ENCODE measurements around the gene RYR1. TPM values are rescaled to one million over a fixed set of nuclear protein-coding genes. Genes with fewer than 3 reads are reported as not detected.

Gene RYR1
- total and polyA plus RNA-seq, 2 of the 8 experiments (the other 6 are each of a cell fraction or from before 2014, with no cell fraction given): 5.8 to 11.8 TPM

DNA sequence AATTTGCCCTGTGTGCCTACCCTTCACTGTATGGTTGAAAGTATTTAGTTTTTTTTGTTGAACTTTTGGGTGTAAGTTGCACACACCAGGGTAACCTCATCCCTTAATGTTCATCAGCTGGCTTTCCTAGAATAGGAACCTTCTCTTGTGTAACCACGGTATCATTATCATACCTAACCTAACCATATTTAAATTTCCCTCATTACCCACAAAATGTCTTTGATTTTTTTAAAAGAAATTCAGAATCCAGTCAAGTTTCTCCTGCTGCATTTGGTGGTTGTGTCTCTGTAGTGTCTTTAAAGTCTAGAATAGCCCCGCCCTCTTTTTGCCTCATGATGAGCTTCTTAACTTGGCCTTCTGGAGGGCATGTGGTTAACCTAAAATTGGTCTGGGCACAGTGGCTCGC is 80.3 kb downstream of the RYR1 start:
- no peaks in the 10 kb centered on the region for H3K23me2 ChIP-seq (ENCODE audit: low read depth, low read length)
- H2BK20ac ChIP-seq (ENCODE audit: low read length): no peak overlapping the region
- no peak overlapping the region for H3K18ac ChIP-seq (ENCODE audit: extremely low read depth, low read length)
- no peak overlapping the region for H3K14ac ChIP-seq (ENCODE audit: insufficient read length)
- no peak overlapping the region for H4K5ac ChIP-seq (ENCODE audit: insufficient read length, low read depth, low read length)
- no peak overlapping the region for H3K23ac ChIP-seq (ENCODE audit: insufficient read length)
- no peak overlapping the region for H2BK12ac ChIP-seq (ENCODE audit: low read depth, low read length)
- TF ChIP-seq TEAD4 (IDR thresholded peaks at IDR 0.05; ENCODE audit: low read depth, low read length): no peak
- TF ChIP-seq CHD1 (IDR thresholded peaks at IDR 0.05; ENCODE audit: low read depth, low read length): no peak
- no peak for TF ChIP-seq SIRT6 (IDR thresholded peaks at IDR 0.05; ENCODE audit: low read length)
- no peak for TF ChIP-seq CBX8 (IDR thresholded peaks at IDR 0.05; ENCODE audit: borderline replicate concordance, low read depth, low read length)
- TF ChIP-seq, protein P1, sequence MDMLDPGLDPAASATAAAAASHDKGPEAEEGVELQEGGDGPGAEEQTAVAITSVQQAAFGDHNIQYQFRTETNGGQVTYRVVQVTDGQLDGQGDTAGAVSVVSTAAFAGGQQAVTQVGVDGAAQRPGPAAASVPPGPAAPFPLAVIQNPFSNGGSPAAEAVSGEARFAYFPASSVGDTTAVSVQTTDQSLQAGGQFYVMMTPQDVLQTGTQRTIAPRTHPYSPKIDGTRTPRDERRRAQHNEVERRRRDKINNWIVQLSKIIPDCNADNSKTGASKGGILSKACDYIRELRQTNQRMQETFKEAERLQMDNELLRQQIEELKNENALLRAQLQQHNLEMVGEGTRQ (IDR thresholded peaks at IDR 0.05; ENCODE audit: low read length): no peak
- TF ChIP-seq TCF12 (IDR thresholded peaks at IDR 0.05; ENCODE audit: low read depth, low read length): no peak
- no peak for TF ChIP-seq BCL11A (IDR thresholded peaks at IDR 0.05; ENCODE audit: low read depth in 2 of 2, low read length in 2 of 2)
- TF ChIP-seq EZH2 (IDR thresholded peaks at IDR 0.05; ENCODE audit: low read depth, low read length, severe bottlenecking): no peak
- no peak for TF ChIP-seq HDAC6 (IDR thresholded peaks at IDR 0.05; ENCODE audit: low read depth, low read length)
- H2AK5ac ChIP-seq (ENCODE audit: low read depth, low read length): no peak overlapping the region
- peaks cover 0 to 7% (median 1%) of the 10 kb centered on the region in 4 experiments; a peak in 4 of 8 replicates for H3K36me3 ChIP-seq (ENCODE audit: control insufficient read depth in 2 of 4, insufficient read depth in 4 of 4, low read length in 3 of 4)
- no peak overlapping the region for H2AFZ ChIP-seq (ENCODE audit: low read length)
- no peaks in the 10 kb centered on the region for H3K79me1 ChIP-seq (ENCODE audit: low read depth, low read length)
- POLR2A ChIA-PET (ENCODE audit: partially characterized antibody): interaction anchor here (0.6 to 0.7 kb wide), 2 partner anchors 23 to 79 kb away, joined by 3 read pairs; no protein-coding TSS in a partner anchor
- DNase-seq (ENCODE audit: low read depth in 1 of 2, low spot score in 2 of 2) (no peak), FAIRE-seq (no peak)
- no peak overlapping the region for H2BK15ac ChIP-seq (ENCODE audit: low read length)
- no peak overlapping the region for H3K4ac ChIP-seq (replicated peaks; ENCODE audit: insufficient read length, low read depth, low read length)
- no peak overlapping the region for H3K27ac ChIP-seq (ENCODE audit: low read depth, low read length)
- H3K56ac ChIP-seq (replicated peaks; ENCODE audit: insufficient read length, low read depth, low read length): no peak overlapping the region
- no peak overlapping the region for H3K4me3 ChIP-seq (ENCODE audit: extremely low read depth in 1 of 4, insufficient read depth in 2 of 4, low read depth in 3 of 4, low read length in 4 of 4)
- CTCF ChIA-PET (ENCODE audit: partially characterized antibody): interaction anchor here (0.8 to 2.4 kb wide), 8 partner anchors 16 to 111 kb away, joined by 3 to 7 read pairs (median 4); partner anchors contain the start of genes EIF3K and FAM98C
- no peak overlapping the region for H4K8ac ChIP-seq (ENCODE audit: extremely low read depth, insufficient read depth, low read length)
- no peaks in the 10 kb centered on the region for H3K9me3 ChIP-seq (ENCODE audit: insufficient read depth in 2 of 2, low read depth in 1 of 2, low read length in 1 of 2)
- no peak overlapping the region for H4K91ac ChIP-seq (replicated peaks; ENCODE audit: insufficient read length, low read length)
- H4K20me1 ChIP-seq (replicated peaks in 1 of 2; ENCODE audit: control insufficient read depth in 1 of 2, insufficient read depth in 2 of 2, low read length in 2 of 2): peaks cover 0 to 2% of the 10 kb centered on the region in 2 experiments
- H3K27me3 ChIP-seq (replicated peaks in 1 of 4; ENCODE audit: control insufficient read depth in 3 of 4, extremely low read depth in 1 of 4, insufficient read depth in 3 of 4, low read length in 3 of 4): no peaks in the 10 kb centered on the region
- H3K4me1 ChIP-seq (replicated peaks in 1 of 4; ENCODE audit: control insufficient read depth in 3 of 4, insufficient read depth in 4 of 4, low read length in 3 of 4): no peaks in the 10 kb centered on the region
- no peak overlapping the region for H2BK5ac ChIP-seq (ENCODE audit: low read depth, low read length)
- H3K4me2 ChIP-seq (ENCODE audit: insufficient read depth in 1 of 2, low read depth in 2 of 2, low read length in 2 of 2): no peak overlapping the region
- H3K79me2 ChIP-seq (ENCODE audit: control insufficient read depth in 1 of 2, insufficient read depth in 2 of 2, low read length in 2 of 2): no peaks in the 10 kb centered on the region
- no peak overlapping the region for H2BK120ac ChIP-seq (replicated peaks; ENCODE audit: low read depth, low read length)
- H3K9ac ChIP-seq (replicated peaks in 1 of 4; ENCODE audit: extremely low read depth in 1 of 4, low read depth in 3 of 4, low read length in 3 of 4): no peak overlapping the region
- 88% methylated on average over 3 of the region's 3 CpGs; no CpG with 5 or more reads in 1 of the 2 experiments for WGBS, 2 experiments (ENCODE audit: extremely low coverage in 1 of 2, insufficient coverage in 1 of 2, insufficient read length in 1 of 2, insufficient replicate concordance in 2 of 2, low coverage in 1 of 2, low lambda C conversion rate in 2 of 2, missing lambda C conversion rate in 1 of 2)
